ENCODE measurements around the gene MRTFA. TPM values are rescaled to one million over a fixed set of nuclear protein-coding genes. Genes with fewer than 3 reads are reported as not detected.

MRTFA gene
- total and polyA plus RNA-seq, 9 of the 15 experiments (the other 6 are each of a cell fraction or from before 2014, with no cell fraction given): 0.84 to 21.1 (median 3.7) TPM

DNA sequence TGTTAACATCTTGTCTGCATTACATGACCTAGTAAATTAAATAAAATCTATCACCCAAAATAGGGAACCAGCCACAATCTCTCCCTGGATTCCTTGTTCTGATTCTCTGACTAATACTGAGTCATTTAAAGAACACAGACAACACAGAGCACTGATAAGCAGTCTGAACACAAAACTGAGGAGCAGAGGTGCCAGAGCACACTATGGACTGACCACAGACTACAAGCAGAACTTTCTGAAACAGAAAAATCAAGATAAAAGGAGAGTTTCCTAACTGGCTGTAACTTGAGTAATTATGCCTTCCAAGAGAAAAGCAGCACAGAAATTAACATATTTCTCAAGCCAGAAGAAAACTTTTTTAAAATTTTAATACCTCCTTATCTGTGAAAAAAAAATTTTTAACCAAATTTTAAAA, 137.3 kb downstream of the MRTFA start (continued):
- TF ChIP-seq, protein P1, sequence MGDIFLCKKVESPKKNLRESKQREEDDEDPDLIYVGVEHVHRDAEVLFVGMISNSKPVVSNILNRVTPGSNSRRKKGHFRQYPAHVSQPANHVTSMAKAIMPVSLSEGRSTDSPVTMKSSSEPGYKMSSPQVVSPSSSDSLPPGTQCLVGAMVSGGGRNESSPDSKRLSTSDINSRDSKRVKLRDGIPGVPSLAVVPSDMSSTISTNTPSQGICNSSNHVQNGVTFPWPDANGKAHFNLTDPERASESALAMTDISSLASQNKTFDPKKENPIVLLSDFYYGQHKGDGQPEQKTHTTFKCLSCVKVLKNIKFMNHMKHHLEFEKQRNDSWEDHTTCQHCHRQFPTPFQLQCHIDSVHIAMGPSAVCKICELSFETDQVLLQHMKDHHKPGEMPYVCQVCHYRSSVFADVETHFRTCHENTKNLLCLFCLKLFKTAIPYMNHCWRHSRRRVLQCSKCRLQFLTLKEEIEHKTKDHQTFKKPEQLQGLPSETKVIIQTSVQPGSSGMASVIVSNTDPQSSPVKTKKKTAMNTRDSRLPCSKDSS (IDR thresholded peaks at IDR 0.05; ENCODE audit: low read depth, partially characterized antibody): no peak
- TF ChIP-seq, protein P2, sequence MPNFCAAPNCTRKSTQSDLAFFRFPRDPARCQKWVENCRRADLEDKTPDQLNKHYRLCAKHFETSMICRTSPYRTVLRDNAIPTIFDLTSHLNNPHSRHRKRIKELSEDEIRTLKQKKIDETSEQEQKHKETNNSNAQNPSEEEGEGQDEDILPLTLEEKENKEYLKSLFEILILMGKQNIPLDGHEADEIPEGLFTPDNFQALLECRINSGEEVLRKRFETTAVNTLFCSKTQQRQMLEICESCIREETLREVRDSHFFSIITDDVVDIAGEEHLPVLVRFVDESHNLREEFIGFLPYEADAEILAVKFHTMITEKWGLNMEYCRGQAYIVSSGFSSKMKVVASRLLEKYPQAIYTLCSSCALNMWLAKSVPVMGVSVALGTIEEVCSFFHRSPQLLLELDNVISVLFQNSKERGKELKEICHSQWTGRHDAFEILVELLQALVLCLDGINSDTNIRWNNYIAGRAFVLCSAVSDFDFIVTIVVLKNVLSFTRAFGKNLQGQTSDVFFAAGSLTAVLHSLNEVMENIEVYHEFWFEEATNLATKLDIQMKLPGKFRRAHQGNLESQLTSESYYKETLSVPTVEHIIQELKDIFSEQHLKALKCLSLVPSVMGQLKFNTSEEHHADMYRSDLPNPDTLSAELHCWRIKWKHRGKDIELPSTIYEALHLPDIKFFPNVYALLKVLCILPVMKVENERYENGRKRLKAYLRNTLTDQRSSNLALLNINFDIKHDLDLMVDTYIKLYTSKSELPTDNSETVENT (CRISPR knock-in tag; IDR thresholded peaks at IDR 0.05): no peak
- TF ChIP-seq ZNF12 (CRISPR knock-in tag; IDR thresholded peaks at IDR 0.05): no peak
- TF ChIP-seq ZKSCAN8 (CRISPR knock-in tag; IDR thresholded peaks at IDR 0.05): no peak
- TF ChIP-seq RAD21 (CRISPR knock-in tag; conservative IDR thresholded peaks at IDR 0.05 in 1 of 2, IDR thresholded peaks at IDR 0.05 in 1 of 2): no peak
- no peak for TF ChIP-seq FOXP1 (CRISPR knock-in tag; IDR thresholded peaks at IDR 0.05)
- TF ChIP-seq, protein P3, sequence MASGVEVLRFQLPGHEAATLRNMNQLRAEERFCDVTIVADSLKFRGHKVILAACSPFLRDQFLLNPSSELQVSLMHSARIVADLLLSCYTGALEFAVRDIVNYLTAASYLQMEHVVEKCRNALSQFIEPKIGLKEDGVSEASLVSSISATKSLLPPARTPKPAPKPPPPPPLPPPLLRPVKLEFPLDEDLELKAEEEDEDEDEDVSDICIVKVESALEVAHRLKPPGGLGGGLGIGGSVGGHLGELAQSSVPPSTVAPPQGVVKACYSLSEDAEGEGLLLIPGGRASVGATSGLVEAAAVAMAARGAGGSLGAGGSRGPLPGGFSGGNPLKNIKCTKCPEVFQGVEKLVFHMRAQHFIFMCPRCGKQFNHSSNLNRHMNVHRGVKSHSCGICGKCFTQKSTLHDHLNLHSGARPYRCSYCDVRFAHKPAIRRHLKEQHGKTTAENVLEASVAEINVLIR (CRISPR knock-in tag; IDR thresholded peaks at IDR 0.05): no peak
- TF ChIP-seq ZNF121 (CRISPR knock-in tag; conservative IDR thresholded peaks at IDR 0.05): no peak
- TF ChIP-seq MTA1 (IDR thresholded peaks at IDR 0.05; ENCODE audit: borderline replicate concordance): no peak
- no peak; the same call in 1 of the 2 replicates for TF ChIP-seq PHF21A (IDR thresholded peaks at IDR 0.05; ENCODE audit: borderline replicate concordance, low read depth)
- TF ChIP-seq, protein P4, sequence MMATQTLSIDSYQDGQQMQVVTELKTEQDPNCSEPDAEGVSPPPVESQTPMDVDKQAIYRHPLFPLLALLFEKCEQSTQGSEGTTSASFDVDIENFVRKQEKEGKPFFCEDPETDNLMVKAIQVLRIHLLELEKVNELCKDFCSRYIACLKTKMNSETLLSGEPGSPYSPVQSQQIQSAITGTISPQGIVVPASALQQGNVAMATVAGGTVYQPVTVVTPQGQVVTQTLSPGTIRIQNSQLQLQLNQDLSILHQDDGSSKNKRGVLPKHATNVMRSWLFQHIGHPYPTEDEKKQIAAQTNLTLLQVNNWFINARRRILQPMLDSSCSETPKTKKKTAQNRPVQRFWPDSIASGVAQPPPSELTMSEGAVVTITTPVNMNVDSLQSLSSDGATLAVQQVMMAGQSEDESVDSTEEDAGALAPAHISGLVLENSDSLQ (IDR thresholded peaks at IDR 0.05): 0 out of 2 replicates have a peak, but pooled peaks have one; percentile 14
- no peak; a peak in 1 of 4 replicates for TF ChIP-seq NRF1 (conservative IDR thresholded peaks at IDR 0.05 in 1 of 2, IDR thresholded peaks at IDR 0.05 in 1 of 2)
- TF ChIP-seq DDX20 (tag; IDR thresholded peaks at IDR 0.05; ENCODE audit: low read depth): no peak
- TF ChIP-seq CSDE1 (IDR thresholded peaks at IDR 0.05): no peak
- peak; percentile 24 for TF ChIP-seq DACH1 (IDR thresholded peaks at IDR 0.05; ENCODE audit: partially characterized antibody)
- no peak for TF ChIP-seq DMBX1 (CRISPR knock-in tag; IDR thresholded peaks at IDR 0.05; ENCODE audit: borderline replicate concordance)
- TF ChIP-seq HNRNPLL (IDR thresholded peaks at IDR 0.05; ENCODE audit: low read depth, low read length, poor library complexity, severe bottlenecking): no peak
- TF ChIP-seq, protein P5, sequence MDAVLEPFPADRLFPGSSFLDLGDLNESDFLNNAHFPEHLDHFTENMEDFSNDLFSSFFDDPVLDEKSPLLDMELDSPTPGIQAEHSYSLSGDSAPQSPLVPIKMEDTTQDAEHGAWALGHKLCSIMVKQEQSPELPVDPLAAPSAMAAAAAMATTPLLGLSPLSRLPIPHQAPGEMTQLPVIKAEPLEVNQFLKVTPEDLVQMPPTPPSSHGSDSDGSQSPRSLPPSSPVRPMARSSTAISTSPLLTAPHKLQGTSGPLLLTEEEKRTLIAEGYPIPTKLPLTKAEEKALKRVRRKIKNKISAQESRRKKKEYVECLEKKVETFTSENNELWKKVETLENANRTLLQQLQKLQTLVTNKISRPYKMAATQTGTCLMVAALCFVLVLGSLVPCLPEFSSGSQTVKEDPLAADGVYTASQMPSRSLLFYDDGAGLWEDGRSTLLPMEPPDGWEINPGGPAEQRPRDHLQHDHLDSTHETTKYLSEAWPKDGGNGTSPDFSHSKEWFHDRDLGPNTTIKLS (IDR thresholded peaks at IDR 0.05; ENCODE audit: borderline replicate concordance, low read depth): no peak
- TF ChIP-seq, protein P6, sequence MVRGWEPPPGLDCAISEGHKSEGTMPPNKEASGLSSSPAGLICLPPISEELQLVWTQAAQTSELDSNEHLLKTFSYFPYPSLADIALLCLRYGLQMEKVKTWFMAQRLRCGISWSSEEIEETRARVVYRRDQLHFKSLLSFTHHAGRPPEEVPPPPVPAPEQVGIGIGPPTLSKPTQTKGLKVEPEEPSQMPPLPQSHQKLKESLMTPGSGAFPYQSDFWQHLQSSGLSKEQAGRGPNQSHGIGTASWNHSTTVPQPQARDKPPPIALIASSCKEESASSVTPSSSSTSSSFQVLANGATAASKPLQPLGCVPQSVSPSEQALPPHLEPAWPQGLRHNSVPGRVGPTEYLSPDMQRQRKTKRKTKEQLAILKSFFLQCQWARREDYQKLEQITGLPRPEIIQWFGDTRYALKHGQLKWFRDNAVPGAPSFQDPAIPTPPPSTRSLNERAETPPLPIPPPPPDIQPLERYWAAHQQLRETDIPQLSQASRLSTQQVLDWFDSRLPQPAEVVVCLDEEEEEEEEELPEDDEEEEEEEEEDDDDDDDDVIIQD (CRISPR knock-in tag; IDR thresholded peaks at IDR 0.05): no peak
- no peak for TF ChIP-seq ZFPM2 (CRISPR knock-in tag; IDR thresholded peaks at IDR 0.05)
